GM10847 (cell line): ENCODE measurements around the gene NAA16.

ENCODE experiments used
- POLR2A ChIP-seq: IDR thresholded peaks from 2 replicates; pipeline ENCODE4 v1.6.1; 2011; ENCODE audit not compliant: insufficient read length; ENCODE audit errors: extremely low read depth

NAA16 gene

DNA sequence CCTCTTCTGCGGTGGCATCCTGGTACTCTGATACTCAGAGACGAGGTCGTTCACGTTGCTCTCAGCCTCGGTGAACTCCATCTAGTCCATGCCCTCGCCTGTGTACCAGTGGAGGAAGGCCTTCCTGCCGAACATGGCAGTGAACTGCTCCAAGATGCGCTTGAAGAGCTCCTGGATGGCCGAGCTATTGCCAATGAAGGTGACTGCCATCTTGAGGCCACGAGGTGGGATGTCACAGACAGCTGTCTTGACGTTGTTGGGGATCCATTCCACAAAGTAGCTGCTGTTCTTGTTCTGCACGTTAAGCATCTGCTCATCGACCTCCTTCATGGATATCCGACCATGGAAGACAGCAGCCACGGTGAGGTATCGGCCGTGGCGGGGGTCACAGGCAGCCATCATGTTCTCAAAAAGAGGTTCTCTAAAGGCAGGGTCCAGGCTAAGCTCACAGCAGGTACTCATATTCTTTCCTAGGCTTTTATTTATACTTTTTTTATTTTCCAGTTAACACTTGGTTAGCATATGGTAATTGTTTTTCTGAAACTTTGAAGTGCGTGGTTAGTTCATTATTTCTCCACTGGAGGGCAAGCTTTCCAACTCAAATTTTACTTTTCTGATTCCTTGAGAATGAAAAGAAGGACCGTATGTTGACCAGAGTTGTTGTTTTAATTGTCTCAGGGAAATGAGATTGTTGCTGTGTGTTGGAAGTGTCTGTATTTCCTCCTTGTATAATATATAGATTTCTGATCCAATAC is 73.9 kb downstream of the NAA16 start:
- no peak for TF ChIP-seq POLR2A

DNA sequence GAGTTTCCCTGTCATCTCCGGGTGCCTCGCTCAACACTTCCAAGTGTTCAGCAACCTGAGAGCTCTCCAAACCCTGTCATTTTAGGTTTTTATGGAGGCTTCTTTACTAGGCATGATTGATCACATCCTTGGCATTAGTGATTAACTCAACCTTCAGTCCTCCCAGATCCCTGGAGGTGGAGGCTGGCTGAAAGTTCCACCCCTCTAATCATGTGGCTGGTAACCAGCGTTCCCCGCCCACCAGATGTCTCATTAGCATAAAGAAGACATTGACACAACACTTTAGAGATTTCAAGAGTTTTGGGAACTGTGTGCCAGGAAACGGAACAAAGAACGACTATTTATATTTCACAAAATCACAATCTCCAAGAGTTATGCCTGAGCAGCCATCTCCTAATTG is 75.1 kb downstream of the NAA16 start:
- TF ChIP-seq POLR2A: no peak

DNA sequence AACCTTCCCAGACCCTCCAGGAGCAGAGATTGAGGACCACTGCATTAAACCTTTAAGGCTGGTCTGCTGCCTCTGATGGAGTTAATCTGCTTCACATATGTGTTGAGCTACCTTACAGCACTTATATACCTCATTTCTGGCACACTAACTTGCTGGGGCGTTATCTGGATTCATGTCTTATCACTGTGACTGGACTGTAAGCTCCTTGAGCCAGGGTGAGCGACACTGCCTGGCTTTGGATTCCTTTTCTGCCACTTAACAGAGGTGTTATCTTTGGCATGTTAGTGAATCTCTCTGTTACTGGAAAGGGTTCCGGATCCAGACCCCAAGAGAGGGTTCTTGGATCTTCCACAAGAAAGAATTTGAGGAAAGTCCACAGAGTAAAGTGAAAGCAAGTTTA is 76.5 kb downstream of the NAA16 start:
- TF ChIP-seq POLR2A: no peak

DNA sequence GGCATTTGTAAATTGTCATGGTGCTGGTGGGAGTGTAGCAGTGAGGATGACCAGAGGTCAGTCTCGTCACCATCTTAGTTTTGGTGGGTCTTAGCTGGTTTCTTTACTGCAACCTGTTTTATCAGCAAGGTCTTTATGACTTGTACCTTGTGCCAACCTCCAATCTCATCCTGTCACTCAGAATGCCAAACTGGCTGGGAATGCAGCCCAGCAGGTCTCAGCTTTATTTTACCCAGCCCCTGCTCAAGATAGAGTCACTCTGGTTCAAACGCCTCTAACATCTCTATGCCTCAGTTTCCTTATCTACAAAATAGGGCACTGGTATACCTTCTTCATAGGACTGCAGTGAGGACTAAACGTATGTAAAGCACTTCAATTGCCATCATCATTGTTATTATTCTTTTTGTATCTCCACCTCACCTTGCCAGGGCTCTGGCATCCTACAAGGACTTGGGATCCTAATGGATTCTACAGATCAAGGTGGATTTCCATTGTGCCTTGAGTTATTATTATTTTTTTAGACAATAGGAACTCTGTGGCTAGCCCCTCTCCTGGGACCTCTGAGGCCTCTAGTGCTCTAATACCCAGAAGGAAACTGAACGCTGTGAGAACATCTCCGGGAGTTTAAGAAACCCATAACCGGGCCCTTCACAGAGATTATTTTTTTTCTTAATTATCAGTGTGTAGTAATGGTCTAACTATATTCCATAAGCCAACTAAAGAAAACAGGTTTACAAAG is 77.2 kb downstream of the NAA16 start:
- no peak for TF ChIP-seq POLR2A

DNA sequence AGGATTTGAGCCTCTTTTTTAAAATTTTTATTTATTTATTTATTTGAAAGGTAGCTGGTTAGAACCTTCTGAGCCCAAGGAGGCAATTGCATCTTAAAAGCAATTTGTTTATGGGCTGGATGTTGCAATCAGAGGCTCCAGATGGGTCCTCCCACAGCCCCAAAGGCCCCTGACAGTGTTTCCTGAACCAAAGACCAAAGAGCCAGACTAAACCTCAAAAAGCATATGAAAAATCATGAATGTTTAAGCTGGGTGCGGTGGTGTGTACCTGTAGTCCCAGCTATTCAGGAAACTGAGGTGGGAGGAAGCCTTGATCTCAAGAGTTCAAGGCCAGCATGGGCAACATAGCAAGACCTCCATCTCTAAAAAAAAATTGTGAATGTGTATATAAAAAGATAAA is 78.5 kb downstream of the NAA16 start:
- no peak for TF ChIP-seq POLR2A

DNA sequence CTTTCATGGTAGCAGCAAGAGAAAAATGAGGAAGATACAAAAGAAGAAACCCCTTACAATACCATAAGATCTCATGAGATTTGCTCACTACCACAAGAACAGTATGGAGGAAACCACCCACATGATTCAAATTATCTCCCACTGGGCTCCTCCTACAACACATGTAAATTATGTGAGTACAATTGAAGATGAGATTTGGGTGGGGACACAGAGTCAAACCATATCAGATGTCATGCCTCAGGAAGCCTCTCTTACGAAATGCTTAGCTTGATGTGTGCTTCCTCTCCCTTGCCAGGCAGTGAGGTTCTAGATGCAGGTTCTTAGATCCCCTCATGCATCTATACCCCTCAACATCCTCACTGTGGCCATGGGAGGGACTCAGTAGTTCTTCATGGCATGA is 83.1 kb downstream of the NAA16 start:
- no peak for TF ChIP-seq POLR2A

DNA sequence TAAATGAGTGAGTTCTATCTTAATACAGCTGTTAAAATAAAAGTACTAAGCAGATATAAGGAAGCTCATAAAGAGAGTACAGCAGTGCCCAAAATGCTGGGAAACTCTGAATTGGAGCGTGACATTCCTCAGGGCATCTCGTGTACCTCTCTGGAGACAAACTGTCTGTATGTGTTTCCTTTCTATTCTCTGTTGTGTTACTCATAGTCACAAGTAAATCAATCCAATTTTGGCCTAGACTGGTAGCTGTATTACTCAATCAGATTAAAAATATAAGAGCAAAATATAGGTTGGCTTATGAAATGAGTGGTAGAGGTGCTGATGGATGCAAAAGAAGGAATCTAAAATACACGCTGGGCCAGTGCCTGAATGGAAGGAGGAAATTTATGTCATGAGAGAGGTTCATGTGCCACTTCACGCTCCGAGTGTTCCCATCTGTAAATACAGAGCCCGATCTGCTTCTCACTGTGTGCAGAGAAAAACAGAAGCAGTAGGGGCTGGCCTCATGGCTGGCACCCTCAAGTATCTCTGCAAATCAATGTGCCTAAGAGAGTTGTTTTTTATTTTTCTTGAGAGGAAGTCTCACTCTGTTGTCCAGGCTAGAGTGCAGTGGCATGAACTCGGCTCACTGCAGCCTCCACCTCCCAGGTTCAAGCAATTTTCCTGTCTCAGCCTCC is 87.6 kb downstream of the NAA16 start:
- no peak for TF ChIP-seq POLR2A

DNA sequence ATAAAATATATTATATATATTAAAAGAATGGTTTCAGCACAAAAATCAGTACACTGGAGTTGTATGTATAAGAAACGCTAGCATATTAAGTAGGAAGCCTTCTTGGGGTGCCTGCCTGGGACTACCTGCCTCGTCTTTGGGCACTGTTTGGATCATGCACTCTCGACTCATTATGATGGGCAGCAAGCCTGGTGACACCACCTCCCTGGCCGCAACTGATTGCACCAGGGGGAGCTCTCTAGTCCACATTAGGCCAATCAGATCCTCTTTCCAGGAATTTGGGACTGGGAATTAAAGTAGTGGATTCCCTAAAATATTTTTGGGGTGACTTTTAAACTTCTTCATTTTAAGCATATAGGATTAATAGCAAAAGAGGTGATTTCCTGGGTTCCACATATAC is 90.3 kb downstream of the NAA16 start:
- TF ChIP-seq POLR2A: no peak

DNA sequence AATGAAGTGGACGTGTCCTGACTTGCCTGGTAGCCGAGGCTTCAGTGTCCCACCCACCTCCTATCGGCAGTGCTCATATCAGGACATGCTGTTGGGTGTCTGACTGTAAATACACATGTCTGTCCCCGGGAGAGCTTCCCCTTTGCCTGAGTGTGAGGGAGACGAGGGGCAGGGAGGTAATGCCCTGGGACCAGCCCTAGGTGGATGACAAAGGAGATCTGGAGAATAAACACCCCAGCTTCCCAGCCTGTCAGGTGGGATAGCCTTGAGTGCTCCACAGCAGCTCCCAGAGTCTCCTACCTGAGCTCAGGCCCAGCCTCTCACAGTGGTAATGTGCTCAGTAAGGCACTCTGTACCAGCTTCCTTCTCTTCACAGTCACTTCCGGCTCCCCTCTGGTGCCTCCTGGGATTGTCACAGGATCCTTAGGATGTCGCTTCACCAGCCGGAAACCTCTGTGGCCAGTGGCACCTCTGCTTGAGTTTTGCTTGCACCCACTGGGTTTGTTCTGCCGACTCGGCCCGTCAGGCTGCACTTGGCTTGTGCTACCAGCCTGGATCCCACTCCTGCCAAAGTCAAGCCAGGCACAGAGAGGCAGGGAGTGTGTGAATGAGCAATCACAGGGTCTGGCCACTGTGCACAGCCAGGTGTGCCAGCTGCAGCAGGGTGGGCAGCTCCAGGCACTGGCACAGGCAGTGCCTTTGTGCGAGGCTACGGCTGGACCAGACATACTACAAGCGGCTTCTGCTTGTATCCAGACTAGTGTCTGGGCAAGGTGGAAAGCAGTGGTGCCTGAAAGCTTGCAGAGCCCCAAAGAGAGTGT is 91.8 kb downstream of the NAA16 start:
- TF ChIP-seq POLR2A: no peak

DNA sequence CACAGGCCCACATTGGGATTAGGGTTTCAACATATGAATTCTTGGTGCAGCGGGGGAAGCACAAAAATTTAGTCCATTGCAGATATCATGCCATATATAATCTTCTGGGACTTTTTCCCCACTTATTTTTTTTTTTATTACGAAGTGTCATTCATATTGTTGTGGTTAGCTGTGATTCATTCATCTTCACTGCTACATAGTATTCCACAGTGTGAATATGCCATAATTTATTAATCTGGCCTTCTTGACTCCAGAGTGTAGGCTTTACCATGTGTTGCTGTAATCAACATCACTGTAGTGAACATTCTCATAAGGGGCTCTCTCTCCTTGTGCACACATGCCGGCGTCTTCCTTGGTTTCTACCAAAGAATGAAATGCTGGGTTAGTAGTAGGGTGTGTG is 92.9 kb downstream of the NAA16 start:
- no peak for TF ChIP-seq POLR2A

DNA sequence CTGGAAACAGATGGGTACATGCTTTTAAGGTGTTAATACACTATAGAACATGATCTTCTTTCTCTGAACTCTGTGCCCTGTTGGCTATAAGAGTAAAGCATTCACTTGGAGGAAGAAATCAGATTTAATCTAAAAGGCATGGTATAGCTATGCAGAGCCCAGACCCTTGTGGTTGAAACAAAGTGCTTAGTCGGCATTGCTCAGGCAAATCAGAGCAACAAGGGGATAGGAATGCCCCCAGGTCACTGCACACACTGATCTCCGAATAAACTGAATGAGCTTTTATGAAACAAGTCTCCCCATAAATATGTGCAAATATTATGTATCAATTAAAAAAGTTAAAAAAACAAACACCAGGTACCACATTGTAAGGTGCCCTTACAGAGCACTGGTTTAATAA is 94.3 kb downstream of the NAA16 start:
- no peak for TF ChIP-seq POLR2A

DNA sequence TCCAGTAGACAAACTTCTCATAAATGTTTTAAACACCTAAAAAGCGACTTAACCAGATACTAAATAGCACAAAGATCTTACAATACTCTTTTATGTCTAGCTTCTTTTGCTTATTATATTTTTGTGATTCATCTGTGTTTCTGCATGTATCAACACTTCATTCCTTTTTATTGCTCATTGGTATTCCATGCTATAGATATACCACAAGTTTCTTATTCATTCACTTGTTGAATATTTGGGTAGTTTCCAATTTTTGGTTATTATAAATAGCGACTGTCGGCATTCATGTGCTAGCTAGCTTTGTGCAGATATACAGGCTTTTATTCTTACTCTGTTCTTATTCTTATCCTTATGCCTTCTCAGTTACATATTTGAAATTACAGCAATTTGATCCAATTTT is 96.3 kb downstream of the NAA16 start:
- no peak for TF ChIP-seq POLR2A

DNA sequence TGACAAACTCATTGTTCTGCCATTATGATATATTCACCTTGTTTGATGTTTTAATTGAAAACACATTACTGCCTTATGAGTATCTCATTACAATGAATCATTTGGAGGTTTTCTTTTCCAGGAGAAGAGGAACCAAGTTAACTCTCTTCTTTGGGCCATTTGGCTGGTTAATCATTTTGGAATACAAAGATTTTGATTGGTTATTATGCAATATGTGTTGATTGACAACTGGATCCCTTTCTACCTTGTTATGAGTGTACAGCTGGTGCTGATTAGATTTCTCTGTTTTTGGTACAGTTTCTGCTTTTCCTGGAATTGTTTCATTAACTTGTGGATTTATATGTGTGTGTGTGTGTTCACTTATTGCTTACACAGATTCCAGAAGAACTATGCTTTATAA is 97.1 kb downstream of the NAA16 start:
- TF ChIP-seq POLR2A: no peak

DNA sequence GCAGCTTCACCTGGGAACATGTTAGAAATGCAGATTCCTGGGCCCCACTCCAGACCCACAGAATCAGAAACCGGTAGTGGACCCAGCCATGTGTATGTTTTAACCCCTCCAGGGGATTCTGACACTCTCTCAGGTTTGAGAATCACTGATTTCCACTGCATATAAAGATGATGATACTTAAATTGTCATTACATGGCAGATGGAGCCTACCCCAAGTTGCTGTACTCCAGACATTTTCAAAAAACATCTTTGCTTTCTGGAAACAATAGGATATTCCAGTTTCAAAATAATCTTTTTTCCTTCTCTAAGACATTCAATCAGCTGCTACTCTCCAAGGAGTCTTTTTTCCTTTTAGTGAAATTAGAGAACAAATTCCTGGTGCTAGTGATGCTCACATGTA is 97.7 kb downstream of the NAA16 start:
- TF ChIP-seq POLR2A: no peak

DNA sequence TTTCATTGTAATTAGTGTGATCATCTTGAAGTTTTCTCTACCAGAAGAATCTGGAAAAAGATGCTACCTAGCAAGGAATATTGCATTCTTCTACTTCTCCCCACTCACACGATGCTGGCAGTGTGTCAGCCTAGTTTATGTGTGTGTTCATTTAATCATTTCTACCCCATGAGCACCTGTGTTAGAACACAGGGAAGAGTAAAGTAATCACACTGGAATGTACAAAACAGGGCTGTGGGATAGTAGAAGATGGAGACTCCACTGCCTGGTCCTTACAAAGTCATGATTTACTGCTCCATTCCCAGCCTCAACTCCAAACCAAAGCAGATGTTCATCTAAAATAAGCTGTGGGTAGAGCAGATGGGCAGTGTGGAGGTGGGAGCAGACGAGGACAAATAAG is 98.5 kb downstream of the NAA16 start:
- TF ChIP-seq POLR2A: no peak

DNA sequence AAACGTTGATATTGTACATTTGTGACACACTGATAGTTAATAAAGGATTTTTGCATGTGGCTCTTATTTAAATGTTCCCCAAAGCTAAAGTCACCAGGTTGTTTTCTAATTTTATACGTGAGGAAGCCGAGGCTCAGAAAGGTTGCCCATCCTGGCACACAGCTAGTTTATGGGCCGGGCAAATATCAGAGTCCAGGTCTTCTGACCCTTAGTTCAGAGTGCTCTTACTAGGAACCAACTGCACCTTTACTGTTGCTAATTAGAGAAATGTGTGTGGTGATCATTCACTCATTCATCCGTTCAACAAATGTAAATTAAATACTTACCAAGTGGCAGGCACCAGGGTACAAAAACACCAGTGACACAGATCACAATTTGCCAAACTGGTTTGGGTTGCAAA is 100.0 kb downstream of the NAA16 start:
- TF ChIP-seq POLR2A: no peak

DNA sequence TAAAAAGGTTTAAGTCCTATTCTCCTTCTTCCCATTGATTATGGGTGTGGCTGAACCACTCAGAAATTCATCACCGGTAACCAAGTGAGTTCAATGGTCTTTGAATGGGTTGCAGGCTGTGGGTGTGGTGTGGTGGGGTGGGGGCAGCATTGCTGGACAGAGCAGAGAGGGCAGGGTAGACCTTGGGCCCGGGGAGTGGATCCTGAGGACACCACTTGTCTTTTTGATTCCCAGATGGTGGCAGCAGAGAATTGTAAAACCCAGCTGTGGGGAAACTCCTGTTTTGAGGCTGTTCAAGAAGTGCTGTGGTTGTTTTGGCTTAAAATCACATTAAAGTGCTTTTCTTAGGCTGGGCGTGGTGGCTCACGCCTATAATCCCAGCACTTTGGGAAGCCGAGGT is 100.5 kb downstream of the NAA16 start:
- TF ChIP-seq POLR2A: no peak
